ENCODE measurements around the gene SUPT7L.

DNA sequence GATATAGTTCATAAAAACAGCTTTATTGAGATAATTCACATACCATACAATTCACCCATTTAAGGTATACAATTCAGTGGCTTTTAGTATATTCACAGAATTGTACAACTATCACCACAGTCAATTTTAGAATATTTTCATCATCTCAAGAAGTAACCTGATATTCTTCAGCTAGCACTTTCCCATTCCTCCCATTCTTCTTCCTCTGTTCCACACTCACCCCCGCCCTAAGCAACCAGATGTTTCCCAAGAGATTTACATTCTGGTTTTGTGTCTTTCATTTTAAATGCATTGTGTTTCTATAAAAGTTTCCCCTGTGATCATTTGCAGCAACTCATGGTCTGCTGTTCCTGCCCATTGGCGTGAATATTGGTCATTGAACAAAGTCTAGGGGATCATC lies 29.1 kb downstream of the SUPT7L start:
- TF ChIP-seq CTCF (IDR thresholded peaks at IDR 0.05; ENCODE audit: low read length) = no peak
- no peak for TF ChIP-seq EZH2 (IDR thresholded peaks at IDR 0.05; ENCODE audit: borderline replicate concordance, low read length)
